Measurements from ENCODE around the gene NIT2. TPM values are rescaled to one million over a fixed set of nuclear protein-coding genes. Genes with fewer than 3 reads are reported as not detected.

Gene NIT2
- total and polyA plus RNA-seq, 9 of the 15 experiments (the other 6 are each of a cell fraction or from before 2014, with no cell fraction given): 11.4 to 62.2 (median 22.1) TPM

DNA sequence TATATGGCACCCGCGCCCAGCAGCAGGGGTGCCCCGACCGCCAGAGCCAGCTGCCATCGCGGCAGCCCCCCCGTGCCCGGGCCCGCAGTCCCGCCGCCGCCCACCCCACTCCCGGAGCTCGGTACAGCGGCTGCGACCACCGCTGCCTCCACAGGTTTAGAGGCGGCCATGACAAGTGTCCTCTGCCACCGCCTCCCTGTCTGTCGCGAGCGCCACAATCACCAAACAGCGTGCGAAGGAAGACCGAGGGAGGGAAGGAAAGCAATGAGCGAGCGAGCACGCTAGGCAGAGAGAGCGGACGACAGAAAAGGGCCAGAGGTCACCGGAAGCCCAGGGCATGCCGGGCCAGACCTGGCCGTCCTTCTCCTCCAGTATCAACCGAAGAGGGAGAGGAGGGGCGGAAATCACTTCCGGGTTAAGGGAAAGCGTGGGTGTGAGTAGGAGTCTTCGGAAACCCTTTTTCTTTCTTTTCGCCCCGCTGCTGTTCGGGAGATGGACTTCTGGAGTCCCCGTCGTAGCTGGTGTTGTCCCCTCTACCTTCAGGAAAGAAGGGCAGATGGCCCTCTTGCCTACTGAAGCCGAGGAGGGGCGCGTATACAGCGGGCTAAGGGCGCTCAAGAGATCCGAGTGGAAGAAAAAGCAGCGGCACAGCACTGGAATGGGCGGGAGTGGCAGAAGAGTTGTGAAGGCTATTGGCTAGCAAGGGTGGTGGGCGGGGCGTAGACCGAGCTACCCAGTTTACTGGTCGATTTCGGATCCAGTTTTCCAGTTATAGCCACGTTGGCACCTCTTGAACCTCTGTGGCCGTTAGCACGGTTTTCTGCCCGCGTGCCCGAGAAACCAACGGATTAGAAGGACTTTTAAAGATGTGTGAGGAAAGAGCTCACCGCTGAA, 66.5 kb downstream of the NIT2 start, which contains the start of the genes LNP1 and TOMM70 (continued):
- TF ChIP-seq, protein P1, sequence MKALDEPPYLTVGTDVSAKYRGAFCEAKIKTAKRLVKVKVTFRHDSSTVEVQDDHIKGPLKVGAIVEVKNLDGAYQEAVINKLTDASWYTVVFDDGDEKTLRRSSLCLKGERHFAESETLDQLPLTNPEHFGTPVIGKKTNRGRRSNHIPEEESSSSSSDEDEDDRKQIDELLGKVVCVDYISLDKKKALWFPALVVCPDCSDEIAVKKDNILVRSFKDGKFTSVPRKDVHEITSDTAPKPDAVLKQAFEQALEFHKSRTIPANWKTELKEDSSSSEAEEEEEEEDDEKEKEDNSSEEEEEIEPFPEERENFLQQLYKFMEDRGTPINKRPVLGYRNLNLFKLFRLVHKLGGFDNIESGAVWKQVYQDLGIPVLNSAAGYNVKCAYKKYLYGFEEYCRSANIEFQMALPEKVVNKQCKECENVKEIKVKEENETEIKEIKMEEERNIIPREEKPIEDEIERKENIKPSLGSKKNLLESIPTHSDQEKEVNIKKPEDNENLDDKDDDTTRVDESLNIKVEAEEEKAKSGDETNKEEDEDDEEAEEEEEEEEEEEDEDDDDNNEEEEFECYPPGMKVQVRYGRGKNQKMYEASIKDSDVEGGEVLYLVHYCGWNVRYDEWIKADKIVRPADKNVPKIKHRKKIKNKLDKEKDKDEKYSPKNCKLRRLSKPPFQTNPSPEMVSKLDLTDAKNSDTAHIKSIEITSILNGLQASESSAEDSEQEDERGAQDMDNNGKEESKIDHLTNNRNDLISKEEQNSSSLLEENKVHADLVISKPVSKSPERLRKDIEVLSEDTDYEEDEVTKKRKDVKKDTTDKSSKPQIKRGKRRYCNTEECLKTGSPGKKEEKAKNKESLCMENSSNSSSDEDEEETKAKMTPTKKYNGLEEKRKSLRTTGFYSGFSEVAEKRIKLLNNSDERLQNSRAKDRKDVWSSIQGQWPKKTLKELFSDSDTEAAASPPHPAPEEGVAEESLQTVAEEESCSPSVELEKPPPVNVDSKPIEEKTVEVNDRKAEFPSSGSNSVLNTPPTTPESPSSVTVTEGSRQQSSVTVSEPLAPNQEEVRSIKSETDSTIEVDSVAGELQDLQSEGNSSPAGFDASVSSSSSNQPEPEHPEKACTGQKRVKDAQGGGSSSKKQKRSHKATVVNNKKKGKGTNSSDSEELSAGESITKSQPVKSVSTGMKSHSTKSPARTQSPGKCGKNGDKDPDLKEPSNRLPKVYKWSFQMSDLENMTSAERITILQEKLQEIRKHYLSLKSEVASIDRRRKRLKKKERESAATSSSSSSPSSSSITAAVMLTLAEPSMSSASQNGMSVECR (CRISPR knock-in tag; IDR thresholded peaks at IDR 0.05): no peak; the same call in 1 of the 2 replicates
- peak; percentile 97 for TF ChIP-seq GABPB1 (CRISPR knock-in tag; IDR thresholded peaks at IDR 0.05)
- no peak for TF ChIP-seq CTBP1 (IDR thresholded peaks at IDR 0.05; ENCODE audit: borderline replicate concordance)
- no peak for TF ChIP-seq ZNF699 (CRISPR knock-in tag; IDR thresholded peaks at IDR 0.05; ENCODE audit: insufficient replicate concordance)
- TF ChIP-seq TEAD4 (IDR thresholded peaks at IDR 0.05; ENCODE audit: low read length): 0 out of 2 replicates have a peak, but pooled peaks have one; percentile 7
- no peak for TF ChIP-seq TEAD4 (CRISPR knock-in tag; IDR thresholded peaks at IDR 0.05; ENCODE audit: borderline replicate concordance)
- TF ChIP-seq, protein P2, sequence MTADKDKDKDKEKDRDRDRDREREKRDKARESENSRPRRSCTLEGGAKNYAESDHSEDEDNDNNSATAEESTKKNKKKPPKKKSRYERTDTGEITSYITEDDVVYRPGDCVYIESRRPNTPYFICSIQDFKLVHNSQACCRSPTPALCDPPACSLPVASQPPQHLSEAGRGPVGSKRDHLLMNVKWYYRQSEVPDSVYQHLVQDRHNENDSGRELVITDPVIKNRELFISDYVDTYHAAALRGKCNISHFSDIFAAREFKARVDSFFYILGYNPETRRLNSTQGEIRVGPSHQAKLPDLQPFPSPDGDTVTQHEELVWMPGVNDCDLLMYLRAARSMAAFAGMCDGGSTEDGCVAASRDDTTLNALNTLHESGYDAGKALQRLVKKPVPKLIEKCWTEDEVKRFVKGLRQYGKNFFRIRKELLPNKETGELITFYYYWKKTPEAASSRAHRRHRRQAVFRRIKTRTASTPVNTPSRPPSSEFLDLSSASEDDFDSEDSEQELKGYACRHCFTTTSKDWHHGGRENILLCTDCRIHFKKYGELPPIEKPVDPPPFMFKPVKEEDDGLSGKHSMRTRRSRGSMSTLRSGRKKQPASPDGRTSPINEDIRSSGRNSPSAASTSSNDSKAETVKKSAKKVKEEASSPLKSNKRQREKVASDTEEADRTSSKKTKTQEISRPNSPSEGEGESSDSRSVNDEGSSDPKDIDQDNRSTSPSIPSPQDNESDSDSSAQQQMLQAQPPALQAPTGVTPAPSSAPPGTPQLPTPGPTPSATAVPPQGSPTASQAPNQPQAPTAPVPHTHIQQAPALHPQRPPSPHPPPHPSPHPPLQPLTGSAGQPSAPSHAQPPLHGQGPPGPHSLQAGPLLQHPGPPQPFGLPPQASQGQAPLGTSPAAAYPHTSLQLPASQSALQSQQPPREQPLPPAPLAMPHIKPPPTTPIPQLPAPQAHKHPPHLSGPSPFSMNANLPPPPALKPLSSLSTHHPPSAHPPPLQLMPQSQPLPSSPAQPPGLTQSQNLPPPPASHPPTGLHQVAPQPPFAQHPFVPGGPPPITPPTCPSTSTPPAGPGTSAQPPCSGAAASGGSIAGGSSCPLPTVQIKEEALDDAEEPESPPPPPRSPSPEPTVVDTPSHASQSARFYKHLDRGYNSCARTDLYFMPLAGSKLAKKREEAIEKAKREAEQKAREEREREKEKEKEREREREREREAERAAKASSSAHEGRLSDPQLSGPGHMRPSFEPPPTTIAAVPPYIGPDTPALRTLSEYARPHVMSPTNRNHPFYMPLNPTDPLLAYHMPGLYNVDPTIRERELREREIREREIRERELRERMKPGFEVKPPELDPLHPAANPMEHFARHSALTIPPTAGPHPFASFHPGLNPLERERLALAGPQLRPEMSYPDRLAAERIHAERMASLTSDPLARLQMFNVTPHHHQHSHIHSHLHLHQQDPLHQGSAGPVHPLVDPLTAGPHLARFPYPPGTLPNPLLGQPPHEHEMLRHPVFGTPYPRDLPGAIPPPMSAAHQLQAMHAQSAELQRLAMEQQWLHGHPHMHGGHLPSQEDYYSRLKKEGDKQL (CRISPR knock-in tag; IDR thresholded peaks at IDR 0.05; ENCODE audit: borderline replicate concordance): no peak
- TF ChIP-seq MYC (IDR thresholded peaks at IDR 0.05; ENCODE audit: low read depth, low read length): peak; percentile 89
- no peak for TF ChIP-seq MYC (CRISPR knock-in tag; IDR thresholded peaks at IDR 0.05; ENCODE audit: borderline replicate concordance, low read depth)
- no peak for TF ChIP-seq FOXJ3 (CRISPR knock-in tag; IDR thresholded peaks at IDR 0.05)
- TF ChIP-seq, protein P3, sequence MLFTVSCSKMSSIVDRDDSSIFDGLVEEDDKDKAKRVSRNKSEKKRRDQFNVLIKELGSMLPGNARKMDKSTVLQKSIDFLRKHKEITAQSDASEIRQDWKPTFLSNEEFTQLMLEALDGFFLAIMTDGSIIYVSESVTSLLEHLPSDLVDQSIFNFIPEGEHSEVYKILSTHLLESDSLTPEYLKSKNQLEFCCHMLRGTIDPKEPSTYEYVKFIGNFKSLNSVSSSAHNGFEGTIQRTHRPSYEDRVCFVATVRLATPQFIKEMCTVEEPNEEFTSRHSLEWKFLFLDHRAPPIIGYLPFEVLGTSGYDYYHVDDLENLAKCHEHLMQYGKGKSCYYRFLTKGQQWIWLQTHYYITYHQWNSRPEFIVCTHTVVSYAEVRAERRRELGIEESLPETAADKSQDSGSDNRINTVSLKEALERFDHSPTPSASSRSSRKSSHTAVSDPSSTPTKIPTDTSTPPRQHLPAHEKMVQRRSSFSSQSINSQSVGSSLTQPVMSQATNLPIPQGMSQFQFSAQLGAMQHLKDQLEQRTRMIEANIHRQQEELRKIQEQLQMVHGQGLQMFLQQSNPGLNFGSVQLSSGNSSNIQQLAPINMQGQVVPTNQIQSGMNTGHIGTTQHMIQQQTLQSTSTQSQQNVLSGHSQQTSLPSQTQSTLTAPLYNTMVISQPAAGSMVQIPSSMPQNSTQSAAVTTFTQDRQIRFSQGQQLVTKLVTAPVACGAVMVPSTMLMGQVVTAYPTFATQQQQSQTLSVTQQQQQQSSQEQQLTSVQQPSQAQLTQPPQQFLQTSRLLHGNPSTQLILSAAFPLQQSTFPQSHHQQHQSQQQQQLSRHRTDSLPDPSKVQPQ (CRISPR knock-in tag; IDR thresholded peaks at IDR 0.05; ENCODE audit: borderline replicate concordance): no peak
- peak; percentile 80 for TF ChIP-seq ZBTB17 (CRISPR knock-in tag; IDR thresholded peaks at IDR 0.05)
